ENCODE results near the gene MCC. TPM values are rescaled to one million over a fixed set of nuclear protein-coding genes. Genes with fewer than 3 reads are reported as not detected.

Gene MCC
- total and polyA plus RNA-seq, 2 donors (not counting 1 experiment from before 2014, with no cell fraction given) = 3.2 to 41.3 TPM

GRCh38 chr5:113265190-113265589, 223.1 kb downstream of the MCC start:
- no peak overlapping the region for H3K4me3 ChIP-seq (replicated peaks in 1 of 4; ENCODE audit: control extremely low read depth in 1 of 4, insufficient read depth in 1 of 4, low read depth in 3 of 4, low read length in 4 of 4)
- no peaks in the 10 kb centered on the region for H4K20me1 ChIP-seq (ENCODE audit: control insufficient read depth, extremely low read depth, insufficient read depth, low read length)

GRCh38 chr5:113264046-113264445, 224.2 kb downstream of the MCC start:
- H3K9me3 ChIP-seq (ENCODE audit: control insufficient read depth, insufficient read depth, low read depth, low read length) = no peaks in the 10 kb centered on the region
- H3K27ac ChIP-seq (ENCODE audit: insufficient read depth, low read length) = no peak overlapping the region
- peak overlapping the region in 1 of 4 experiments; percentile 17 for H3K4me3 ChIP-seq (replicated peaks in 1 of 4; ENCODE audit: control extremely low read depth in 1 of 4, insufficient read depth in 1 of 4, low read depth in 3 of 4, low read length in 4 of 4)
- H2AFZ ChIP-seq (ENCODE audit: low read length) = no peak overlapping the region
- DNase-seq (ENCODE audit: low read depth in 2 of 2) = peak; percentile 66 to 96
- no peak for TF ChIP-seq CTCF (conservative IDR thresholded peaks at IDR 0.05 in 1 of 2, IDR thresholded peaks at IDR 0.05 in 1 of 2; ENCODE audit: low read depth in 1 of 2, low read length in 2 of 2)
- no peak for TF ChIP-seq EZH2 (IDR thresholded peaks at IDR 0.05; ENCODE audit: low read length, missing control alignments)
- no peak overlapping the region for H3K9ac ChIP-seq (ENCODE audit: insufficient read depth, low read length)
- H3K79me2 ChIP-seq (ENCODE audit: control insufficient read depth, insufficient read depth, low read length) = no peaks in the 10 kb centered on the region
- no peak overlapping the region for H3K4me2 ChIP-seq (ENCODE audit: extremely low read depth, insufficient read depth, low read length)
- no peaks in the 10 kb centered on the region for H3K36me3 ChIP-seq (ENCODE audit: control insufficient read depth, insufficient read depth, low read length)
- H4K20me1 ChIP-seq (ENCODE audit: control insufficient read depth, extremely low read depth, insufficient read depth, low read length) = no peaks in the 10 kb centered on the region
- no peaks in the 10 kb centered on the region for H3K27me3 ChIP-seq (ENCODE audit: control insufficient read depth, insufficient read depth, low read length)
- no peaks in the 10 kb centered on the region for H3K4me1 ChIP-seq (ENCODE audit: control insufficient read depth, extremely low read depth, insufficient read depth, low read length)

More at GRCh38 chr5:113265190-113265589, 223.1 kb downstream of the MCC start:
- Histone ChIP-seq H3K27me3 (ENCODE audit: control insufficient read depth, insufficient read depth, low read length) (no peaks in the 10 kb centered on the region), H3K9ac (ENCODE audit: insufficient read depth, low read length) (no peak overlapping the region), H3K9me3 (ENCODE audit: control insufficient read depth, insufficient read depth, low read depth, low read length) (no peaks in the 10 kb centered on the region), H2AFZ (ENCODE audit: low read length) (no peak overlapping the region), H3K36me3 (ENCODE audit: control insufficient read depth, insufficient read depth, low read length) (no peaks in the 10 kb centered on the region), H3K79me2 (ENCODE audit: control insufficient read depth, insufficient read depth, low read length) (no peaks in the 10 kb centered on the region), H3K4me2 (ENCODE audit: extremely low read depth, insufficient read depth, low read length) (no peak overlapping the region), H3K4me1 (ENCODE audit: control insufficient read depth, extremely low read depth, insufficient read depth, low read length) (no peaks in the 10 kb centered on the region), H3K27ac (ENCODE audit: insufficient read depth, low read length) (no peak overlapping the region)
- no peak for DNase-seq (ENCODE audit: low read depth in 2 of 2)
- TF ChIP-seq CTCF (conservative IDR thresholded peaks at IDR 0.05 in 1 of 2, IDR thresholded peaks at IDR 0.05 in 1 of 2; ENCODE audit: low read depth in 1 of 2, low read length in 2 of 2) (no peak), EZH2 (IDR thresholded peaks at IDR 0.05; ENCODE audit: low read length, missing control alignments) (no peak)

GRCh38 chr5:113263545-113263944, 224.7 kb downstream of the MCC start:
- Histone ChIP-seq H4K20me1 (ENCODE audit: control insufficient read depth, extremely low read depth, insufficient read depth, low read length) (no peaks in the 10 kb centered on the region), H3K27ac (ENCODE audit: insufficient read depth, low read length) (no peak overlapping the region)

More at GRCh38 chr5:113263545-113263944, 224.7 kb downstream of the MCC start:
- no peak overlapping the region for H3K4me2 ChIP-seq (ENCODE audit: extremely low read depth, insufficient read depth, low read length)
- DNase-seq (ENCODE audit: low read depth in 2 of 2) = no peak
- no peaks in the 10 kb centered on the region for H3K36me3 ChIP-seq (ENCODE audit: control insufficient read depth, insufficient read depth, low read length)
- no peaks in the 10 kb centered on the region for H3K9me3 ChIP-seq (ENCODE audit: control insufficient read depth, insufficient read depth, low read depth, low read length)
- H3K9ac ChIP-seq (ENCODE audit: insufficient read depth, low read length) = no peak overlapping the region
- peak overlapping the region in 1 of 4 experiments; percentile 17 for H3K4me3 ChIP-seq (replicated peaks in 1 of 4; ENCODE audit: control extremely low read depth in 1 of 4, insufficient read depth in 1 of 4, low read depth in 3 of 4, low read length in 4 of 4)
- no peaks in the 10 kb centered on the region for H3K4me1 ChIP-seq (ENCODE audit: control insufficient read depth, extremely low read depth, insufficient read depth, low read length)
- no peaks in the 10 kb centered on the region for H3K27me3 ChIP-seq (ENCODE audit: control insufficient read depth, insufficient read depth, low read length)
- no peaks in the 10 kb centered on the region for H3K79me2 ChIP-seq (ENCODE audit: control insufficient read depth, insufficient read depth, low read length)
- no peak overlapping the region for H2AFZ ChIP-seq (ENCODE audit: low read length)
- no peak for TF ChIP-seq CTCF (conservative IDR thresholded peaks at IDR 0.05 in 1 of 2, IDR thresholded peaks at IDR 0.05 in 1 of 2; ENCODE audit: low read depth in 1 of 2, low read length in 2 of 2)
- TF ChIP-seq EZH2 (IDR thresholded peaks at IDR 0.05; ENCODE audit: low read length, missing control alignments) = no peak
